ENCODE data around the gene GNG7.

The GNG7 gene

DNA sequence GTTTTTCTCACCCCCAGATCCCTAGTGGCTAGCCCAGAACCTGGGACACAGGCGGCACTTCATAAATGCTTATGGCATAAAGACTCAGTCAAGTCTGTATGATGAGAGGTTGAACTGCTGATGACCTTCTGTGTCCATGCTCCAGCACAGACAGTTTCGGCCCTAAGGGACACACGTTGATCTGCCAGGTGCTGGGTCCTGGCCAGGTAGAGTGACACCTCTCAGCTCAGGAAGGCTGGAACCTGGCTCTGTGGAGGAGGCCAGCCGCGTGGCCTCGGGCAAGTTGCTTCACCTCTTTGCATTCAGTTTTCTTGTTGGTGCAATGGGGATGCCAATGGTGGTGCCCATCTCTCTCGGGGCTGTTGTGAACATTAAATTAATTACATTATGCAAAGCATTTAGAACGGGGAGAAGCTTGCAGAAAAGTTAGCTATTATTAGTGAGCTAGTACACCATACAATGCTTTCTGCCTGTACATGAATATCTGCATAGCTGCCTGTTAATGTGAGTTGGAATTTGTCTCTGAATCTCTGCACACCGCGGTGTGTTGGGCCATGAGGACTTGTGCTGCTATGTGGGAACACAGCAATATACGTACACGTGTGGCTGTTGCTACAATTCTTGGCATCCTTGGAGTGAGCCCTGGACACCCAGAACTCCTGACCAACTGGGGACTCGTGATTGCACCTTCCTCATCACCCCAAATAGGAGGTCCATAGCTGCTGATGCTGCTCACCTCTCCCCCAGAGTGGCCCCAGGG lies 218.1 kb downstream of the GNG7 start:
- H3K36me3 ChIP-seq (ENCODE audit: control insufficient read depth, insufficient read depth, low read length) = no peaks in the 10 kb centered on the region
- no peak overlapping the region for H3K9ac ChIP-seq (ENCODE audit: low read length)
- peaks cover 19% of the 10 kb centered on the region for H3K4me1 ChIP-seq (ENCODE audit: control insufficient read depth, insufficient read depth, low read length)
- no peak overlapping the region for H3K4me3 ChIP-seq (ENCODE audit: low read length)
- H3K9me3 ChIP-seq (ENCODE audit: control insufficient read depth, low read length) = no peaks in the 10 kb centered on the region
- no peaks in the 10 kb centered on the region for H3K27me3 ChIP-seq (ENCODE audit: control insufficient read depth, insufficient read depth, low read length)

- Histone ChIP-seq H3K27me3 (ENCODE audit: control insufficient read depth, insufficient read depth, low read length) (no peaks in the 10 kb centered on the region), H3K9me3 (ENCODE audit: control insufficient read depth, low read length) (no peaks in the 10 kb centered on the region), H3K9ac (ENCODE audit: low read length) (no peak overlapping the region), H3K4me1 (ENCODE audit: control insufficient read depth, insufficient read depth, low read length) (peaks cover 20% of the 10 kb centered on the region), H3K4me3 (ENCODE audit: low read length) (no peak overlapping the region), H3K36me3 (ENCODE audit: control insufficient read depth, insufficient read depth, low read length) (no peaks in the 10 kb centered on the region)
Observed at GRCh38 chr19:2483484-2484151, 218.9 kb downstream of the GNG7 start.

DNA sequence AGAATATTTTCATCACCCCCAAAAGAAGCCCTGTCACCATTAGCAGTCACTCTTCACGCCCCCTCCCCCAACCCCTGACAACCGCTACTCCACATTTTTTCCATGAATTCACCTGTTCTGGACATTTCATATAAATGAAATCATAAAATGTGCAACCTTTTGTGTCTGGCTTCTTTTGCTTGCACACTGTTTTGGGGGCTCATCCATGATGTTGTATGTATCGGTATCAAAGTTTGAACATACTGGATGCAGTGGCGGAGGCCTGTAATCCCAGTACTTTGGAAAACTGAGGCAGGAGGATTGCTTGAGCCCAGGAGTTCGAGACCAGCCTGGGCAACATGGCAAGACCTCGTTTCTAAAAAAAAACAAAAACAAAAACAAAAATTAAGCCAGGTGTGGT lies 219.4 kb downstream of the GNG7 start:
- H3K36me3 ChIP-seq (ENCODE audit: control insufficient read depth, insufficient read depth, low read length) = no peaks in the 10 kb centered on the region
- H3K27me3 ChIP-seq (ENCODE audit: control insufficient read depth, insufficient read depth, low read length) = no peaks in the 10 kb centered on the region
- peaks cover 14% of the 10 kb centered on the region for H3K4me1 ChIP-seq (ENCODE audit: control insufficient read depth, insufficient read depth, low read length)
- no peaks in the 10 kb centered on the region for H3K9me3 ChIP-seq (ENCODE audit: control insufficient read depth, low read length)
- no peak overlapping the region for H3K4me3 ChIP-seq (ENCODE audit: low read length)
- no peak overlapping the region for H3K9ac ChIP-seq (ENCODE audit: low read length)

- Histone ChIP-seq H3K9ac (ENCODE audit: low read length) (no peak overlapping the region), H3K36me3 (ENCODE audit: control insufficient read depth, insufficient read depth, low read length) (no peaks in the 10 kb centered on the region), H3K4me1 (ENCODE audit: control insufficient read depth, insufficient read depth, low read length) (peaks cover 15% of the 10 kb centered on the region), H3K9me3 (ENCODE audit: control insufficient read depth, low read length) (no peaks in the 10 kb centered on the region), H3K27me3 (ENCODE audit: control insufficient read depth, insufficient read depth, low read length) (no peaks in the 10 kb centered on the region), H3K4me3 (ENCODE audit: low read length) (no peak overlapping the region)
Observed at GRCh38 chr19:2482354-2483038, 220.0 kb downstream of the GNG7 start.

DNA sequence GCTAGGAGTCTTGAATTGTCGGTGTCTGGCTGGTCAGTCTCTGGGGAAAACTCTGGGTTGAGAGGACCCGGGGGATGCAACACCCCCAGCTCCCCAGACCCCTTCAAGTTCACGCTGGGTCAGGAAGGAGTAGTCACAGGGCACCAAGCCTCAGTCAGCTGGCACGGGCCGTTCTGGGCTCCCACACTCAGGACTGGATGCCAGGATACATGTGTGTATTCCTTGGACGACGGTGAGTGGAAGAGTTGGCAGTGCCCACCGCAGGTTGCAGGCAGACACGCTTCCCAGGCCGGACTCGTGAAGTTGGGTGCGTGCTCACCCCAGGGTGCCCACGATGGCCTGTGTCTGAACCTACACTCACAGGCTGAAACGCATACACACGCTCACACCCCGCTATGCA lies 221.0 kb downstream of the GNG7 start:
- Histone ChIP-seq H3K9ac (ENCODE audit: low read length) (no peak overlapping the region), H3K4me1 (ENCODE audit: control insufficient read depth, insufficient read depth, low read length) (peaks cover 19% of the 10 kb centered on the region), H3K27me3 (ENCODE audit: control insufficient read depth, insufficient read depth, low read length) (no peaks in the 10 kb centered on the region)

DNA sequence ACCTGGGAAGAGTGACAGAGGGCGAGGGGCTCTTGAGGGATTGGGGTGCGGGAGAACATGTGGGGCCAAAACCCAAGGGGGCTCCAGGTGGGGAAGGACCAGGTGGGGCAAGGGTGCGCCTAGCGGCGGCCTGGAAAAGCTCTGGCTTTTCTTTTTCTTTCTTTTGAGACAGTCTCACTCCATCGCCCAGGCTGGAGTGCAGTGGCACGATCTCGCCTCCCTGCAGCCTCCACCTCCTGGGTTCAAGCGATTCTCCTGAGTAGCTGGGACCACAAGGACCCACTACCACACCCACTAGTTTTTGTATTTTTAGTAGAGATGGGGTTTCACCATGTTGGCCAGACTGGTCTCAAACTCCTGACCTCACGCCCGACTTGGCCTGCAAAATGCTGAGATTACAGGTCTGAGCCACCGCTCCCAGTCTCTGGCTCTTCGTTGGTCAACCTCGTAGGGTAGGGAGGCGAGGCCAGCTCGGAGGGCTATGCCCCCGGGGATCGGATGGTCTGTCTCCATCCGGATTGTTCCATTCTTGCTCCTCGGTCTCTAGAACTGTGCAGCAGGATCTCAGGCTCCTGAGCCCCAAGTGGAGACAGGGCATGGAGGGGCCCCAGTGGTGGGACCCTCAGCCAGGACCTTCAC lies 222.8 kb downstream of the GNG7 start:
- Histone ChIP-seq H3K9ac (ENCODE audit: low read length) (peak overlapping the region; percentile 94), H3K9me3 (ENCODE audit: control insufficient read depth, low read length) (no peaks in the 10 kb centered on the region), H3K4me1 (ENCODE audit: control insufficient read depth, insufficient read depth, low read length) (peaks cover 29% of the 10 kb centered on the region), H3K36me3 (ENCODE audit: control insufficient read depth, insufficient read depth, low read length) (no peaks in the 10 kb centered on the region), H3K27me3 (ENCODE audit: control insufficient read depth, insufficient read depth, low read length) (no peaks in the 10 kb centered on the region), H3K4me3 (ENCODE audit: low read length) (no peak overlapping the region)

More for the DNA sequence above, 221.0 kb downstream of the GNG7 start:
- H3K36me3 ChIP-seq (ENCODE audit: control insufficient read depth, insufficient read depth, low read length) = no peaks in the 10 kb centered on the region
- H3K4me3 ChIP-seq (ENCODE audit: low read length) = no peak overlapping the region
- no peaks in the 10 kb centered on the region for H3K9me3 ChIP-seq (ENCODE audit: control insufficient read depth, low read length)

GRCh38 chr19:2478756-2479555 lies 223.5 kb downstream of the GNG7 start:
- H3K9me3 ChIP-seq (ENCODE audit: control insufficient read depth, low read length) = no peaks in the 10 kb centered on the region
- H3K4me3 ChIP-seq (ENCODE audit: low read length) = peak overlapping the region; percentile 50
- H3K9ac ChIP-seq (ENCODE audit: low read length) = peak overlapping the region; percentile 94
- H3K36me3 ChIP-seq (ENCODE audit: control insufficient read depth, insufficient read depth, low read length) = no peaks in the 10 kb centered on the region
- H3K4me1 ChIP-seq (ENCODE audit: control insufficient read depth, insufficient read depth, low read length) = peaks cover 32% of the 10 kb centered on the region
- H3K27me3 ChIP-seq (ENCODE audit: control insufficient read depth, insufficient read depth, low read length) = no peaks in the 10 kb centered on the region

- Histone ChIP-seq H3K4me3 (ENCODE audit: low read length) (peak overlapping the region; percentile 50), H3K4me1 (ENCODE audit: control insufficient read depth, insufficient read depth, low read length) (peaks cover 32% of the 10 kb centered on the region), H3K27me3 (ENCODE audit: control insufficient read depth, insufficient read depth, low read length) (no peaks in the 10 kb centered on the region), H3K9ac (ENCODE audit: low read length) (peak overlapping the region; percentile 94), H3K36me3 (ENCODE audit: control insufficient read depth, insufficient read depth, low read length) (no peaks in the 10 kb centered on the region), H3K9me3 (ENCODE audit: control insufficient read depth, low read length) (no peaks in the 10 kb centered on the region)
Observed at GRCh38 chr19:2478278-2478755, 224.2 kb downstream of the GNG7 start.

- H3K4me3 ChIP-seq (ENCODE audit: low read length) = peak overlapping the region; percentile 95
- peaks cover 32% of the 10 kb centered on the region for H3K4me1 ChIP-seq (ENCODE audit: control insufficient read depth, insufficient read depth, low read length)
- H3K27me3 ChIP-seq (ENCODE audit: control insufficient read depth, insufficient read depth, low read length) = no peaks in the 10 kb centered on the region
- H3K36me3 ChIP-seq (ENCODE audit: control insufficient read depth, insufficient read depth, low read length) = no peaks in the 10 kb centered on the region
- H3K9me3 ChIP-seq (ENCODE audit: control insufficient read depth, low read length) = no peaks in the 10 kb centered on the region
- H3K9ac ChIP-seq (ENCODE audit: low read length) = peak overlapping the region; percentile 94
Observed at GRCh38 chr19:2477732-2478191, 224.7 kb downstream of the GNG7 start.

- Histone ChIP-seq H3K9me3 (ENCODE audit: control insufficient read depth, low read length) (no peaks in the 10 kb centered on the region), H3K9ac (ENCODE audit: low read length) (peak overlapping the region; percentile 94), H3K4me1 (ENCODE audit: control insufficient read depth, insufficient read depth, low read length) (peaks cover 32% of the 10 kb centered on the region), H3K27me3 (ENCODE audit: control insufficient read depth, insufficient read depth, low read length) (no peaks in the 10 kb centered on the region), H3K4me3 (ENCODE audit: low read length) (peak overlapping the region; percentile 95), H3K36me3 (ENCODE audit: control insufficient read depth, insufficient read depth, low read length) (no peaks in the 10 kb centered on the region)
Observed at GRCh38 chr19:2477141-2477710, 225.3 kb downstream of the GNG7 start.
